Natural killer cell (primary cell): ENCODE measurements around the gene CLDN4. TPM values are rescaled to one million over a fixed set of nuclear protein-coding genes. Genes with fewer than 3 reads are reported as not detected.

Source experiments
- ATAC-seq, 3 donors: fragments of 150-1000 bp in 2 of 3; fragments of 200-7000 bp in 1 of 3; cut with Tn5 transposase; 1 replicate in 1 of 3; 2 replicates in 2 of 3; pipeline ENCODE4 v1.10.0; 2021; ENCODE audit warnings: mild to moderate bottlenecking in 2 of 3, moderate library complexity in 2 of 3
- DNase-seq, 2 donors: peaks; one replicate each; pipeline versions ENCODE4 v3.0.0 to v3.0.0-alpha.2; 2013 to 2021; ENCODE audit warnings: mixed read lengths in 1 of 2
- H3K27ac ChIP-seq: one replicate; pipeline ENCODE4 v1.5.1; 2013; ENCODE audit warnings: mild to moderate bottlenecking, low read length
- H3K27me3 ChIP-seq: one replicate; pipeline ENCODE4 v1.6.1; 2013; ENCODE audit warnings: low read length; ENCODE audit not compliant: control insufficient read depth, insufficient read depth
- H3K36me3 ChIP-seq: one replicate; pipeline ENCODE4 v1.6.1; 2013; ENCODE audit warnings: low read length; ENCODE audit not compliant: control insufficient read depth, insufficient read depth
- H3K4me1 ChIP-seq: one replicate; pipeline ENCODE4 v1.6.1; 2013; ENCODE audit warnings: low read length; ENCODE audit not compliant: control insufficient read depth, insufficient read depth
- H3K4me3 ChIP-seq: one replicate; pipeline ENCODE4 v1.5.1; 2013; ENCODE audit warnings: low read length
- H3K9me3 ChIP-seq: one replicate; pipeline ENCODE4 v1.6.1; 2013; ENCODE audit warnings: low read length; ENCODE audit not compliant: control insufficient read depth, insufficient read depth
- H3K27ac Mint-ChIP-seq, 2 donors: one replicate each; pipeline ENCODE4 v1.8.0; 2022; ENCODE audit warnings: mild to moderate bottlenecking in 2 of 2, mixed read lengths in 2 of 2, moderate library complexity in 1 of 2
- H3K27me3 Mint-ChIP-seq, 2 donors: one replicate each; pipeline ENCODE4 v1.8.0; 2022; ENCODE audit warnings: low read depth in 2 of 2, mixed read lengths in 2 of 2
- H3K36me3 Mint-ChIP-seq: one replicate; pipeline ENCODE4 v1.8.0; 2022; ENCODE audit warnings: mixed read lengths
- H3K4me1 Mint-ChIP-seq, 2 donors: one replicate each; pipeline ENCODE4 v1.8.0; 2022; ENCODE audit warnings: mixed read lengths in 2 of 2
- H3K4me3 Mint-ChIP-seq: one replicate; pipeline ENCODE4 v1.8.0; 2022; ENCODE audit warnings: mild to moderate bottlenecking, moderate library complexity, mixed read lengths
- H3K9me3 Mint-ChIP-seq, 2 donors: one replicate each; pipeline ENCODE4 v1.8.0; 2022; ENCODE audit warnings: mixed read lengths in 2 of 2
- WGBS: methylation state at CpG from one replicate; pipeline ENCODE4 v1.1.7; 2013; ENCODE audit warnings: missing lambda C conversion rate; ENCODE audit not compliant: insufficient coverage; 5-methylcytosine and 5-hydroxymethylcytosine counted together
- intact Hi-C: fragments of 100-400 bp; cut with micrococcal nuclease; formaldehyde crosslinking; loops from one replicate; pipeline ENCODE4 v1.14.2; 2022
- total RNA-seq, 4 donors: library from RNA; stranded (reverse); fragments of 120-200 nt in 1 of 4; gene quantifications; one replicate each; pipeline versions ENCODE4 v1.2.3 to v1.2.4, GENCODE V29; 2013 to 2022
- TF ChIP-seq, protein P1 (sequence below): fragments of 200-600 bp; IDR thresholded peaks from one replicate; pipeline ENCODE4 v1.8.0; 2022; ENCODE audit warnings: antibody characterized with exemption

CLDN4 gene
- total RNA-seq, 3 donors from 2014 or later (not counting 1 experiment from before 2014, with no cell fraction given): 0.09 to 0.30 (median 0.20) TPM

- intact Hi-C loops: no loop called here
- no peaks in the 10 kb centered on the region for H3K9me3 Mint-ChIP-seq
- Histone ChIP-seq H3K36me3 (no peaks in the 10 kb centered on the region), H3K9me3 (no peaks in the 10 kb centered on the region), H3K4me3 (no peak overlapping the region), H3K4me1 (peaks cover 24% of the 10 kb centered on the region), H3K27me3 (peaks cover 3% of the 10 kb centered on the region), H3K27ac (no peak overlapping the region)
- ATAC-seq (peak; percentile 70 to 83 (median 76)), DNase-seq (peak in 1 of 2 donors; percentile 42)
- peak overlapping the region; percentile 5 for H3K4me3 Mint-ChIP-seq
- peaks cover 18 to 31% of the 10 kb centered on the region in 2 donors for H3K27me3 Mint-ChIP-seq
- peaks cover 25 to 26% of the 10 kb centered on the region in 2 donors for H3K4me1 Mint-ChIP-seq
- no peaks in the 10 kb centered on the region for H3K36me3 Mint-ChIP-seq
- 70% methylated on average over 13 of the region's 14 CpGs for WGBS
- H3K27ac Mint-ChIP-seq: peak overlapping the region in 1 of 2 donors; percentile 68
- TF ChIP-seq, protein P1, sequence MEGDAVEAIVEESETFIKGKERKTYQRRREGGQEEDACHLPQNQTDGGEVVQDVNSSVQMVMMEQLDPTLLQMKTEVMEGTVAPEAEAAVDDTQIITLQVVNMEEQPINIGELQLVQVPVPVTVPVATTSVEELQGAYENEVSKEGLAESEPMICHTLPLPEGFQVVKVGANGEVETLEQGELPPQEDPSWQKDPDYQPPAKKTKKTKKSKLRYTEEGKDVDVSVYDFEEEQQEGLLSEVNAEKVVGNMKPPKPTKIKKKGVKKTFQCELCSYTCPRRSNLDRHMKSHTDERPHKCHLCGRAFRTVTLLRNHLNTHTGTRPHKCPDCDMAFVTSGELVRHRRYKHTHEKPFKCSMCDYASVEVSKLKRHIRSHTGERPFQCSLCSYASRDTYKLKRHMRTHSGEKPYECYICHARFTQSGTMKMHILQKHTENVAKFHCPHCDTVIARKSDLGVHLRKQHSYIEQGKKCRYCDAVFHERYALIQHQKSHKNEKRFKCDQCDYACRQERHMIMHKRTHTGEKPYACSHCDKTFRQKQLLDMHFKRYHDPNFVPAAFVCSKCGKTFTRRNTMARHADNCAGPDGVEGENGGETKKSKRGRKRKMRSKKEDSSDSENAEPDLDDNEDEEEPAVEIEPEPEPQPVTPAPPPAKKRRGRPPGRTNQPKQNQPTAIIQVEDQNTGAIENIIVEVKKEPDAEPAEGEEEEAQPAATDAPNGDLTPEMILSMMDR: no peak
These were observed 2.5 kb upstream of the CLDN4 start for GRCh38 chr7:73828107-73828803.

- peaks cover 24% of the 10 kb centered on the region for H3K4me1 ChIP-seq
- no peak overlapping the region for H3K27ac ChIP-seq
- H3K4me3 Mint-ChIP-seq: no peak overlapping the region
- H3K27me3 ChIP-seq: peaks cover 3% of the 10 kb centered on the region
- no peak overlapping the region for H3K4me3 ChIP-seq
- 58% methylated on average over 5 of the region's 5 CpGs for WGBS
- no peaks in the 10 kb centered on the region for H3K36me3 ChIP-seq
- H3K4me1 Mint-ChIP-seq: peaks cover 25 to 26% of the 10 kb centered on the region in 2 donors
- TF ChIP-seq, protein P1: no peak
- no peaks in the 10 kb centered on the region for H3K9me3 ChIP-seq
- DNase-seq (peak in 1 of 2 donors; percentile 1), ATAC-seq (no peak)
- no peak overlapping the region for H3K27ac Mint-ChIP-seq
- H3K36me3 Mint-ChIP-seq: no peaks in the 10 kb centered on the region
- peaks cover 18 to 28% of the 10 kb centered on the region in 2 donors for H3K27me3 Mint-ChIP-seq
- H3K9me3 Mint-ChIP-seq: no peaks in the 10 kb centered on the region
- intact Hi-C loops: no loop called here
These were observed 1.8 kb upstream of the CLDN4 start for GRCh38 chr7:73828972-73829371.

DNA sequence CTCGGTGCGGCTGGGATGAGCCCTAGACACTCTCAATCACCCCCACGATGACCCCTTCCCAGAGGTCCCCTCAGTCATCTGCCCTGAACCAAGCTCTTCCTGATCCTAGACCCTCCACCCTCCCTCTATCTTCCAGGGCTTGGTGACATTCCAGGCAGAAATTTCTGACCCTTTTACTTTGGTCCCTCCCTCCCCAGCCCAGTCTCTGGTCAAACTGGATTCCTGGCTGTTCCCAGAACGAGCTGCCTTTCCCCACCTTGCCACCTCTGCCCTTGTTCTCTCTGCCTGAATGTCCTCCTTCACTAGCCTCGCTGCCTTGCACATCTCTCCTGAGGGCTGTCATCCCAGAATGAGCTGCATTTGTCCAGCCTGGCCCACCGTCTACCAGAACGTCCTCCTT is 1.3 kb upstream of the CLDN4 start:
- no peaks in the 10 kb centered on the region for H3K9me3 Mint-ChIP-seq
- H3K9me3 ChIP-seq: no peaks in the 10 kb centered on the region
- peak overlapping the region in 1 of 2 donors; percentile 67 for H3K27ac Mint-ChIP-seq
- DNase-seq (no peak), ATAC-seq (no peak)
- no peaks in the 10 kb centered on the region for H3K36me3 ChIP-seq
- intact Hi-C loops: no loop called here
- H3K4me3 ChIP-seq: no peak overlapping the region
- no peak overlapping the region for H3K4me3 Mint-ChIP-seq
- H3K4me1 Mint-ChIP-seq: peaks cover 25 to 26% of the 10 kb centered on the region in 2 donors
- peaks cover 24% of the 10 kb centered on the region for H3K4me1 ChIP-seq
- H3K27me3 Mint-ChIP-seq: peaks cover 18 to 28% of the 10 kb centered on the region in 2 donors
- TF ChIP-seq, protein P1: no peak
- H3K27me3 ChIP-seq: peaks cover 3% of the 10 kb centered on the region
- H3K27ac ChIP-seq: no peak overlapping the region
- 83% methylated on average over 7 of the region's 7 CpGs for WGBS
- no peaks in the 10 kb centered on the region for H3K36me3 Mint-ChIP-seq
